T-helper 1 cell treated with Interleukin-12 subunit alpha and Interleukin-12 subunit beta and Interleukin-4 antibody, amounts not matched to agents 30 μg/mL and 1 μg/mL, for 36 hours (primary cell): Measurements from ENCODE around the gene PCED1A.
"Not testable (repeated sequence)": the region's sequence is repeated elsewhere in the genome, so short reads cannot be mapped to it uniquely, and the experiment has no call there.

ENCODE experiments used
- H3K27ac Mint-ChIP-seq: one replicate; pipeline ENCODE4 v1.8.0; 2021; ENCODE audit warnings: mild to moderate bottlenecking, mixed read lengths
- H3K27me3 Mint-ChIP-seq: one replicate; pipeline ENCODE4 v1.8.0; 2021; ENCODE audit warnings: low read depth, mixed read lengths
- H3K36me3 Mint-ChIP-seq: one replicate; pipeline ENCODE4 v1.8.0; 2021; ENCODE audit warnings: low read depth, mixed read lengths
- H3K4me1 Mint-ChIP-seq: one replicate; pipeline ENCODE4 v1.8.0; 2021; ENCODE audit warnings: low read depth, mixed read lengths
- H3K4me3 Mint-ChIP-seq: one replicate; pipeline ENCODE4 v1.8.0; 2021; ENCODE audit warnings: mild to moderate bottlenecking, moderate library complexity, mixed read lengths
- H3K9me3 Mint-ChIP-seq: one replicate; pipeline ENCODE4 v1.8.0; 2021; ENCODE audit warnings: mixed read lengths

PCED1A gene

GRCh38 chr20:2846698-2847097 lies 6.2 kb upstream of the PCED1A start:
- peaks cover 8% of the 10 kb centered on the region for H3K36me3 Mint-ChIP-seq
- H3K4me3 Mint-ChIP-seq = no peak overlapping the region
- no peaks in the 10 kb centered on the region for H3K27me3 Mint-ChIP-seq
- H3K4me1 Mint-ChIP-seq = peaks cover 9% of the 10 kb centered on the region
- H3K27ac Mint-ChIP-seq = no peak overlapping the region
- no peaks in the 10 kb centered on the region for H3K9me3 Mint-ChIP-seq

DNA sequence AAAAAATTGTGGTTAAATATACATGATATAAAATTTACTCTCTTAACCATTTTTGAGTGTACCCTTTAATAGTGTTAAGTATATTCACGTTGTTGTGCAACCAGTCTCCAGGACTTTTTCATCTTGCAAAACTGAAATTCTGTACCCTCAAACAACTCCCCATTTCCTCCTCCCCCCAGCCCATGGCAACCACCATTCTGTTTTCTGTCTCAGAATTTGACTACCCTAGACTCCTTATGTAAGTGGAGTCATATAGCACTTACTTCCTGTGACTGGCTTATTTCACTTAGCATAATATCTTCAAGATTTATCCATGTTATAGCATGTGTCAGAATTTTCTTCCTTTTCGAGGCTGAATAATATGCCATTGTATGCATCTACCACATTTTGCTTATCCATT lies 5.2 kb upstream of the PCED1A start:
- peaks cover 12% of the 10 kb centered on the region for H3K4me1 Mint-ChIP-seq
- peaks cover 8% of the 10 kb centered on the region for H3K36me3 Mint-ChIP-seq
- H3K27ac Mint-ChIP-seq = no peak overlapping the region
- no peak overlapping the region for H3K4me3 Mint-ChIP-seq
- no peaks in the 10 kb centered on the region for H3K9me3 Mint-ChIP-seq
- H3K27me3 Mint-ChIP-seq = no peaks in the 10 kb centered on the region

DNA sequence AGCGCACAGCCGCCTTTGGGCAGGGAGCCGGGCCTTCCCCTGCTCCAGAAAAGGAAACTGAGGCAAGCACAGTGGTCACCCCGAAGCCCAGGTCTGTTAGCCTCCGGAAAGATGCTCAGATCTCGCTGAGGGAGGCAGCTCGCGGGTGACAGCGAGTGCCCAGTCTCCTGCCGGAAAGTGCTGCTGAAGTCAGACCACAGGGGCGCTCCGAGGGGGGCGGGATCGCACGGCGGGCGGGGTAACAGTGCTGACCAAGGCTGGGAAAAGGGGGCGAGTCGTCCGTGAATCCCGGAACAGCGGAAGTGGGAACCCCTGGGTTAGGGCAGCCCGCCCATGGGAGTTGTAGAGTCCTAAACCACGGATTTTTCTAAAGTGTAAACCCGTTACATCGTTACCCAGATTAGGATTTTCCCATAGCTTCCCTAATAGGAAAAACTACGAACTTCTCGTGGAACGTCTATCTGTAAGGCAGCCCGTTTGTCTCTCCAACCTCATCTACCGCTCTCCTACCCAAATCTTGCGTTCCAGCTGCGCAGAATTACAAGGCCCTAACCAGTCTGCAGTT lies 594 bp upstream of the PCED1A start:
- Mint-ChIP-seq H3K4me1 (peaks cover 13% of the 10 kb centered on the region), H3K4me3 (peak overlapping the region; percentile 88), H3K27ac (peak overlapping the region; percentile 78), H3K9me3 (no peaks in the 10 kb centered on the region), H3K36me3 (peaks cover 16% of the 10 kb centered on the region), H3K27me3 (no peaks in the 10 kb centered on the region)

DNA sequence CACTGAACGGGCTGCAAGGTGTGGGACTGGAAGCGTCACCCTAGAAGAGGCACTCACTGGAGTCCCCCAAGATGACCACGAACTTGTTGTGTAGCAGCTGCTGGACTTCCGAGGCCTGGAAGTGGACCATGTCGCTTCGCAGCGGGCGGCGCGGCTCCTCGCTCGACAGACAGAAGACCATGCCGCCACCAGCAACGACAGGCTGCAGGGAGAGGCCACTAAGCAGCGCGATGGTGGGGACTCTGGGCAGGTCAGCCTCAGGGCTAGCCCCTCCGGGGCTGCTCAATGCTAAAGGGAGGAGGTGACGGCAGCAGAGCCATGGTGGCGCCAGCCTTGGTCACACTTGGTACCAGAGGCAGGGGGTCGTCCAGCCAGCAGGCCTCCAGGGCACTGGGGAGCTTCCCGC lies 720 bp downstream of the PCED1A start:
- Mint-ChIP-seq H3K36me3 (peaks cover 21% of the 10 kb centered on the region), H3K27ac (peak overlapping the region; percentile 73), H3K9me3 (no peaks in the 10 kb centered on the region), H3K27me3 (no peaks in the 10 kb centered on the region), H3K4me1 (peaks cover 8% of the 10 kb centered on the region), H3K4me3 (peak overlapping the region; percentile 83)

GRCh38 chr20:2838847-2839671 lies 1.4 kb downstream of the PCED1A start:
- Mint-ChIP-seq H3K36me3 (peaks cover 21% of the 10 kb centered on the region), H3K4me3 (peak overlapping the region; percentile 83), H3K9me3 (no peaks in the 10 kb centered on the region), H3K4me1 (peaks cover 8% of the 10 kb centered on the region), H3K27ac (peak overlapping the region; percentile 73), H3K27me3 (no peaks in the 10 kb centered on the region)

DNA sequence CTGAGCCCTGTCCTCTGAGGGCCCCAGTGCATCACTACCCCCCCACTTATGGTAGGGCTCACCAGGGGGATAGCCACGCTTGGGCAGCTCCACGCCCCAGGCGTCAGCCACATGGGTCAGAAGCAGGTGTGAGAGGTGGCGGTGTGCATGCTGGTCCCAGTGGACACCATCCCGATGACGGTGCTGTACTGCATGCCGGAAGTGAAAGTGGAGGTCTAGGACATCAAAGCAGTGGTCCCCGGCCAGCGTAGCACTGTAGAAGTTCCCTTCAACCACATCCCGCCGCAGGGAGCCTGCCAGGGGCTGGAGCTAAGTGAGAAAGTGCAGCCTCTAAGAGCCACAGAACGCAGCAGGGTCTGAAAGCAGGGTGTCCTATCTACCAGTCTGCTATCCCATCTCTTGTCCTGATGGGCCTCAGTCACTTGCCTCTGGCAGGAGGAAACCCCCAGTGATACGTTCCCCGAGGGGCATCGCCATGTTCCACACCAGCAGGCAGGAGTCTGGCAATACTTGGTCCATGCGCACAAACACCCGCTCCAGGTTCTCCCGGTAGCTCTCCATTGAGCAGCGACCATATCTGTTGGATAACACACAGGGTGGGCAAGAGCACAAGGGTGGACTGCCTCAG lies 2.2 kb downstream of the PCED1A start:
- H3K36me3 Mint-ChIP-seq = peaks cover 21% of the 10 kb centered on the region
- peak overlapping the region; percentile 58 for H3K27ac Mint-ChIP-seq
- H3K4me1 Mint-ChIP-seq = peaks cover 8% of the 10 kb centered on the region
- H3K4me3 Mint-ChIP-seq = no peak overlapping the region
- H3K9me3 Mint-ChIP-seq = no peaks in the 10 kb centered on the region
- peaks cover 1% of the 10 kb centered on the region for H3K27me3 Mint-ChIP-seq

GRCh38 chr20:2837221-2837960 lies 3.1 kb downstream of the PCED1A start:
- Mint-ChIP-seq H3K27me3 (peaks cover 3% of the 10 kb centered on the region), H3K27ac (no peak overlapping the region), H3K4me1 (peaks cover 8% of the 10 kb centered on the region), H3K9me3 (no peaks in the 10 kb centered on the region), H3K4me3 (no peak overlapping the region), H3K36me3 (peaks cover 21% of the 10 kb centered on the region)

DNA sequence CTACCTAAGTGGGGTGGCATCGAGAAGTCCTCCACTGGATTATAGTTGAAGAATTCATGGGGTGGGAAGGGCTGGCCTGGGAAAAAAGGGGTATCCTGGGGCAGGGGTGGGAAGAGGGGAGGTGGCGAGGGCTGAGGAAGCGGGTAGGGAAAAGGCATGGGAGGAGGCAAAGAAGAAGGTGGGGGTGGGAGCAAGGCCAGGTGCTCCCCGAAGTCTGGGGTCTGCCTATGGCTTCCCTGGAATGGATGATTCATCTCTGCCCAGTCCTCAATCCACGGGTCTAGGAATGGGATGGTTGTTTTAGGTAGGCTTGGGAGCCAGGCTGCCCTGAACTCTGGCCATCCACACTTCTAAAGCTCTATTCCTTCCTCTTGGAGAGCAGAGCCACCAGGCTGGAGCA lies 4.4 kb downstream of the PCED1A start:
- Mint-ChIP-seq H3K4me1 (peaks cover 5% of the 10 kb centered on the region), H3K27ac (no peak overlapping the region), H3K27me3 (peaks cover 3% of the 10 kb centered on the region), H3K4me3 (no peak overlapping the region), H3K36me3 (peaks cover 21% of the 10 kb centered on the region), H3K9me3 (no peaks in the 10 kb centered on the region)

DNA sequence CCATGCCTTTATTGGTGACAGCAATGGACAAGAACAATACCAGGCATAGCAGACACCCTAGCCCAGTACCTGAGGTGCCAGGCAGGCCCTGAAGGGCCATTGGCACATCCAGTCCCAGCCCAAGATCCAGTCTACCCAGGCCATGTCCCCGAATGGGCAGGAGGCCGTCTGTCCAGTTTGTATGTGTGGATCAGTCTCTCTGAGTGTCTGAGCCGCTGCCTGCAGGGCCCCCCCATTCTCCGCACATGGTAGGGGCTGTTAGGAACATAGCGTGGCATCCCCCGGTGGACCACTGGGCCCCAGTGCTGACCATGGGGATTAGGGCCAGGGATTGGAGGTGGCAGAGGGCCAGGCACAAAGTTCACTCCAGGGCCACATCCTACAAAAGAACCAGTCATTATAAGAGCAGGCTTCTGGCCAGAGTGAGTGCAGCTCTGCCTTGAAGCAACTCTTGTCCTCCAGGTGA lies 5.1 kb downstream of the PCED1A start:
- H3K36me3 Mint-ChIP-seq = peaks cover 21% of the 10 kb centered on the region
- H3K4me1 Mint-ChIP-seq = peaks cover 5% of the 10 kb centered on the region
- H3K27ac Mint-ChIP-seq = no peak overlapping the region
- H3K27me3 Mint-ChIP-seq = peaks cover 3% of the 10 kb centered on the region
- H3K9me3 Mint-ChIP-seq = no peaks in the 10 kb centered on the region
- no peak overlapping the region for H3K4me3 Mint-ChIP-seq

- peaks cover 21% of the 10 kb centered on the region for H3K36me3 Mint-ChIP-seq
- H3K4me3 Mint-ChIP-seq = no peak overlapping the region
- no peaks in the 10 kb centered on the region for H3K9me3 Mint-ChIP-seq
- H3K27ac Mint-ChIP-seq = no peak overlapping the region
- H3K27me3 Mint-ChIP-seq = peaks cover 8% of the 10 kb centered on the region
- H3K4me1 Mint-ChIP-seq = peaks cover 5% of the 10 kb centered on the region
Observed at GRCh38 chr20:2834401-2835110, 5.9 kb downstream of the PCED1A start.

- no peaks in the 10 kb centered on the region for H3K9me3 Mint-ChIP-seq
- H3K36me3 Mint-ChIP-seq = peaks cover 19% of the 10 kb centered on the region
- H3K4me3 Mint-ChIP-seq = no peak overlapping the region
- H3K4me1 Mint-ChIP-seq = no peaks in the 10 kb centered on the region
- no peak overlapping the region for H3K27ac Mint-ChIP-seq
- peaks cover 16% of the 10 kb centered on the region for H3K27me3 Mint-ChIP-seq
Observed at GRCh38 chr20:2833761-2834160, 6.7 kb downstream of the PCED1A start.

DNA sequence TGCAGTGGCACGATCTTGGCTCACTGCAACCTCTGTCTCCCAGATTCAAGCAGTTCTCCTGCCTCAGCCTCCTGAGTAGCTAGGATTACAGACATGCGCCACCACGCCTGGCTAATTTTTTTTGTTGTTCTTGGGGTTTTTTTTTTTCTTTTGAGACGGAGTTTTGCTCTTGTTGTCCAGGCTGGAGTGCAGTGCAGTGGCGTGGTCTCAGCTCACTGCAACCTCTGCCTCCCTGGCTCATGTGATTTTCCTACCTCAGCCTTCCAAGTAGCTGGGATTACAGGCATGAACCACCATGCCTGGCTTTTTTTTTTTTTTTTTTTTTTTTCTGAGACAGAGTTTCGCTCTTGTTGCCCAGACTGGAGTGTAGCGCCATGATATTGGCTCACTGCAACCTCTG lies 9.2 kb downstream of the PCED1A start:
- not testable (repeated sequence) for H3K27ac Mint-ChIP-seq, H3K9me3 Mint-ChIP-seq, H3K4me3 Mint-ChIP-seq, H3K36me3 Mint-ChIP-seq
- H3K4me1 Mint-ChIP-seq = peaks cover 10% of the 10 kb centered on the region
- peaks cover 40% of the 10 kb centered on the region for H3K27me3 Mint-ChIP-seq

DNA sequence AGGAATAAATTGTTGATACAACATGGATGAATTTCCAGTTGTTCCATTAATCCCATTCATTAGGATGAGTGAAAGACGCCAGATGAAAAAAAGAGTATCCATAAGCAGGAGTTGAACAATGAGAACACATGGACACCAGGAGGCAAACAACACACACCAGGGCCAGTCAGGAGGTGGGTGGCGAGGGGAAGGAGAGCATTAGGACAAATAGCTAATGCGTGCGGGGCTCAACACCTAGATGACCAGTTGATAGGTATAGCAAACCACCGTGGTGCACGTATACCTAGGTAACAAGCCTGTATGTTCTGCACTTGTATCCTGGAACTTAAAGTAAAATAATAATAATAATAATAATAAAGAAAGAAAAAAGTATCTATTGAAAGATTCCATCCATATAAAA lies 11.1 kb downstream of the PCED1A start:
- H3K4me3 Mint-ChIP-seq = no peak overlapping the region
- peaks cover 16% of the 10 kb centered on the region for H3K4me1 Mint-ChIP-seq
- H3K27me3 Mint-ChIP-seq = peaks cover 44% of the 10 kb centered on the region
- no peaks in the 10 kb centered on the region for H3K9me3 Mint-ChIP-seq
- no peak overlapping the region for H3K27ac Mint-ChIP-seq
- peaks cover 2% of the 10 kb centered on the region for H3K36me3 Mint-ChIP-seq

- peaks cover 2% of the 10 kb centered on the region for H3K36me3 Mint-ChIP-seq
- peak overlapping the region; percentile 26 for H3K27ac Mint-ChIP-seq
- no peak overlapping the region for H3K4me3 Mint-ChIP-seq
- H3K9me3 Mint-ChIP-seq = no peaks in the 10 kb centered on the region
- H3K4me1 Mint-ChIP-seq = peaks cover 22% of the 10 kb centered on the region
- peaks cover 47% of the 10 kb centered on the region for H3K27me3 Mint-ChIP-seq
Observed at GRCh38 chr20:2826655-2827054, 13.8 kb downstream of the PCED1A start.
